Stomach (tissue), 9 donors: ENCODE data around the gene AGAP1. TPM values are rescaled to one million over a fixed set of nuclear protein-coding genes. Genes with fewer than 3 reads are reported as not detected.

ENCODE experiments used
- DNase-seq, 2 donors: peaks; one replicate each; pipeline versions ENCODE4 v3.0.0 to v3.0.0-alpha.2; 2013 to 2019
- H3K27ac ChIP-seq, 5 donors: fragments of 200-600 bp in 4 of 5; sonication (generic) in 4 of 5; one replicate each; pipeline ENCODE4 v1.5.1; 2013 to 2019; ENCODE audit warnings: mild to moderate bottlenecking in 1 of 5, moderate library complexity in 1 of 5
- H3K27me3 ChIP-seq, 3 donors: fragments of 200-600 bp; sonication (generic); one replicate each; pipeline ENCODE4 v1.5.1; 2017 to 2019; ENCODE audit warnings: mixed run types in 1 of 3
- H3K36me3 ChIP-seq, 4 donors: fragments of 200-600 bp; sonication (generic); 1 replicate in 3 of 4; 2 replicates in 1 of 4; pipeline ENCODE4 v1.5.1; 2016 to 2019
- H3K4me1 ChIP-seq, 4 donors: fragments of 200-600 bp; sonication (generic); one replicate each; pipeline ENCODE4 v1.5.1; 2016 to 2019
- H3K4me3 ChIP-seq, 4 donors: fragments of 200-600 bp; sonication (generic) in 3 of 4; one replicate each; pipeline ENCODE4 v1.5.1; 2016 to 2019; ENCODE audit warnings: mild to moderate bottlenecking in 1 of 4
- H3K9me3 ChIP-seq, 4 donors: fragments of 200-600 bp; sonication (generic); one replicate each; pipeline ENCODE4 v1.5.1; 2016 to 2019
- EP300 ChIP-seq: sonication (generic); formaldehyde crosslinking; IDR thresholded peaks from one replicate; pipeline ENCODE4 v1.6.1; 2017; ENCODE audit warnings: antibody characterized with exemption
- POLR2A ChIP-seq, 4 donors: fragments of 450-650 bp; IDR thresholded peaks; one replicate each; pipeline ENCODE4 v1.6.1; 2016; ENCODE audit warnings: antibody characterized with exemption in 4 of 4, control low read depth in 2 of 4, mild to moderate bottlenecking in 1 of 4, moderate library complexity in 1 of 4
- POLR2AphosphoS5 ChIP-seq, 3 donors: sonication (generic); formaldehyde crosslinking; IDR thresholded peaks; one replicate each; pipeline ENCODE4 v1.6.1; 2016; ENCODE audit warnings: antibody characterized with exemption in 3 of 3
- WGBS, 5 donors: extraction: QIAGEN DNeasy Blood & Tissue Kit in 3 of 5; methylation state at CpG; one replicate each; pipeline versions ENCODE4 v1.1.5 to v1.1.7; 2013 to 2018; 5-methylcytosine and 5-hydroxymethylcytosine counted together
- intact Hi-C: fragments of 100-400 bp; cut with DNase I; formaldehyde crosslinking; loops from one replicate; pipeline ENCODE4 v1.15.1; 2023; ENCODE audit warnings: low total_unique reads
- polyA plus RNA-seq, 3 donors: library from polyadenylated mRNA; stranded (reverse); fragments of 200-250 nt; gene quantifications; one replicate each; pipeline ENCODE4 v1.2.3, GENCODE V29; 2013
- total RNA-seq, 5 donors: library from RNA; depleted of rRNA; stranded (reverse); fragments of >200 nt; gene quantifications; one replicate each; pipeline versions ENCODE4 v1.1.0 to v1.2.3, GENCODE V29; 2014 to 2016
- TF ChIP-seq, protein P1 (sequence below), 7 experiments: fragments of 450-650 bp in 4 of 7; fragments of 200-600 bp in 3 of 7; sonication (generic) in 3 of 7; IDR thresholded peaks; one replicate each; pipeline ENCODE4 v1.5.1; 2016 to 2019; ENCODE audit warnings: antibody characterized with exemption in 7 of 7, control low read depth in 2 of 7, mild to moderate bottlenecking in 1 of 7
- donor health status: healthy with polysubstance abuse.
- donor health status: Bipolar disorder and iron deficiency.
- donor health status: healthy.

Gene AGAP1
- total and polyA plus RNA-seq, 8 donors, result 4.2 to 139 (median 35.0) TPM

DNA sequence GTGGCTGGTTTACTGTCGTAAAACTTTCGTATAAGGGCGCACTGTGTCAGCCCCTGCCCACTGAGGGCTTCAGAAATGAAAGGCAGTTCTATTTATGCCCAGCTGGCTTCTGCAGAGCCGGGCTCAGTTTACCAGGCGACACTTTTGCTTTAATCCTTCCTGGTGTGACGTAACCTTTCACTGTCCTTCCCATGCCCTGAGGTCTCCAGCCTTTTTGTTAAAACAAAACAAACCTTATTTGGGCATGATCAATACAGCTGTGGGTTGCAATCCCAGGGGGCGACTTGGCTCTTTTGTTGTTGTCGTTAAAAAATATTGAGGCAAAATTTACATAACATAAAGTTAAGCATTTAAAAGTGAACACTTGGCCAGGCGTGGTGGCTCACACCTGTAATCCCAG is 85.3 kb downstream of the AGAP1 start:
- Histone ChIP-seq H3K4me1 (peaks cover 0 to 25% (median 5%) of the 10 kb centered on the region in 4 donors), H3K9me3 (no peaks in the 10 kb centered on the region), H3K27ac (no peak overlapping the region), H3K27me3 (no peaks in the 10 kb centered on the region), H3K4me3 (no peak overlapping the region), H3K36me3 (no peaks in the 10 kb centered on the region)
- no peak for DNase-seq
- intact Hi-C loops, result no loop called here
- TF ChIP-seq, protein P1, sequence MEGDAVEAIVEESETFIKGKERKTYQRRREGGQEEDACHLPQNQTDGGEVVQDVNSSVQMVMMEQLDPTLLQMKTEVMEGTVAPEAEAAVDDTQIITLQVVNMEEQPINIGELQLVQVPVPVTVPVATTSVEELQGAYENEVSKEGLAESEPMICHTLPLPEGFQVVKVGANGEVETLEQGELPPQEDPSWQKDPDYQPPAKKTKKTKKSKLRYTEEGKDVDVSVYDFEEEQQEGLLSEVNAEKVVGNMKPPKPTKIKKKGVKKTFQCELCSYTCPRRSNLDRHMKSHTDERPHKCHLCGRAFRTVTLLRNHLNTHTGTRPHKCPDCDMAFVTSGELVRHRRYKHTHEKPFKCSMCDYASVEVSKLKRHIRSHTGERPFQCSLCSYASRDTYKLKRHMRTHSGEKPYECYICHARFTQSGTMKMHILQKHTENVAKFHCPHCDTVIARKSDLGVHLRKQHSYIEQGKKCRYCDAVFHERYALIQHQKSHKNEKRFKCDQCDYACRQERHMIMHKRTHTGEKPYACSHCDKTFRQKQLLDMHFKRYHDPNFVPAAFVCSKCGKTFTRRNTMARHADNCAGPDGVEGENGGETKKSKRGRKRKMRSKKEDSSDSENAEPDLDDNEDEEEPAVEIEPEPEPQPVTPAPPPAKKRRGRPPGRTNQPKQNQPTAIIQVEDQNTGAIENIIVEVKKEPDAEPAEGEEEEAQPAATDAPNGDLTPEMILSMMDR (IDR thresholded peaks at IDR 0.05), result no peak
- TF ChIP-seq POLR2AphosphoS5 (IDR thresholded peaks at IDR 0.05) (no peak), POLR2A (IDR thresholded peaks at IDR 0.05) (no peak), EP300 (no peak)
- 93 to 97% (median 94%) methylated on average over 9 of the region's 9 CpGs for WGBS, 5 donors

DNA sequence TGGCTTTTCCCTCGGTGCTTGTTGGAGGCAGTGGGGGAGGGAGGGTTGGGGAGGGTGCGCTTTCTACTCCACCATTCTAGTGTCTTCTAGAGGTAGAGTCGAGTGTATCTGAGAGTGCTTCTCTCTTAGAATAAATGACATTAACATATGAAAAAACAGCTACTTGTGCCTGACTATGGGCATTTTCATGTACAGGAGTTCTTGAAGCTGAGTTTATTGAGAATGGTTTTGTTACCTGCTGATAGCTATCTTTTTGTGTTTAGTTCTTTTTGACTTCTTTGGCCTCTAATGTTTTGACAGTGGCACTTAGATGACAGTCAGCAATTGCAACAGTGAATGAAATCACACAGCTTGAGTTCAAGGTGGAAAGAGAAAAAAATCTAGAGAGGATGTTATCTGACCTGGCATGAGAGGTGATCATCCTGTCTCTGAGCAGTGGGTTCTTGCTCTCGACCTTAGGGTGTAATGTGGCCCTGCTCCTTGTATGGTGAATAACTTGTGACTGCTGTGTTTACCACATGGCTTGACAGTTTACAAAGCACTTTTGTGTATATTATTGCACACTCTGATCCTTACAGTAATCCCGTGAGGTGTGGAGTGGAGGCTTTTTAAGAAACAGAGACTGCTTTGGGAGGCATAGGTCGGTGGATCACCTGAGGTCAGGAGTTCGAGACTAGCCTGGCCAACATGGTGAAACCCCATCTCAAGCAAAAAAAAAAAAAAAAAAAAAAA is 86.7 kb downstream of the AGAP1 start:
- no peak for DNase-seq

DNA sequence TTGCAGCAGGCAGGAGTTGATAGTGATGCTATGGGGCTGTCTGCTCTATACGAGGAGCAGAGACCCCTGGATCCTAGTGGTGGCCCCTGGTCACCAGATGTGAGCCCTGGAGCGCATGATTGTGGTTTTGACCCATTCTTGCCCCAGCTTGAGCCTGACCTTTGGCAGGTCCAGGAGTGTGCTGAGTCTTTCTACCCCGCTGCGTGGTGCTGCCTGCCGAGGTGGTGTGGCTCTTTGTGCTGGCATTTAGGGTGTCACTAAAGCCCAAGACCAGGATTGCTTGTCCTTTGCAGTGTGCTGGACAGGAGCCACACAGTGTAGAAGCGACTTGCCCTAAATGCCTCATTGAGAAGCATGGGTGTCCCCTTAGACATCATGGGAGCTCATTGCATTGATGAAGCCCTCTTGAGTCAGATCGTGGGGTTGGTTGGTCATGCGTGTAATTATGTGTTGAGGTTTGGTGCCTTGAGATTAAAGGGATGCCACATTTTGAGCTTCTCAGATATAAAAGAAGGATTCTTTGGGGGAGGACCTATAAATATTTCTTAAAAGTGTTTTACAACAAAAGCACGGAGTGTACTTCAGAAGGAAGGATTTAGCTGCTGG is 88.3 kb downstream of the AGAP1 start:
- Histone ChIP-seq H3K27me3 (no peaks in the 10 kb centered on the region), H3K27ac (no peak overlapping the region), H3K4me1 (peaks cover 0 to 12% (median 3%) of the 10 kb centered on the region in 4 donors), H3K4me3 (no peak overlapping the region), H3K9me3 (no peaks in the 10 kb centered on the region), H3K36me3 (no peaks in the 10 kb centered on the region)
- no peak for DNase-seq
- 83 to 92% (median 91%) methylated on average over 5 to 9 of the region's 9 CpGs for WGBS, 5 donors
- no peak for TF ChIP-seq EP300
- no peak for TF ChIP-seq POLR2AphosphoS5 (IDR thresholded peaks at IDR 0.05)
- TF ChIP-seq, protein P1 (IDR thresholded peaks at IDR 0.05), result no peak
- TF ChIP-seq POLR2A (IDR thresholded peaks at IDR 0.05), result no peak
- intact Hi-C loops, result no loop called here

More for the DNA sequence above, 86.7 kb downstream of the AGAP1 start:
- Histone ChIP-seq H3K27me3 (no peaks in the 10 kb centered on the region), H3K36me3 (no peaks in the 10 kb centered on the region), H3K4me1 (peaks cover 0 to 22% (median 3%) of the 10 kb centered on the region in 4 donors), H3K9me3 (no peaks in the 10 kb centered on the region), H3K4me3 (no peak overlapping the region), H3K27ac (no peak overlapping the region)
- 71 to 90% (median 85%) methylated on average over 7 of the region's 7 CpGs for WGBS, 5 donors
- intact Hi-C loops, result no loop called here
- no peak for TF ChIP-seq POLR2AphosphoS5 (IDR thresholded peaks at IDR 0.05)

DNA sequence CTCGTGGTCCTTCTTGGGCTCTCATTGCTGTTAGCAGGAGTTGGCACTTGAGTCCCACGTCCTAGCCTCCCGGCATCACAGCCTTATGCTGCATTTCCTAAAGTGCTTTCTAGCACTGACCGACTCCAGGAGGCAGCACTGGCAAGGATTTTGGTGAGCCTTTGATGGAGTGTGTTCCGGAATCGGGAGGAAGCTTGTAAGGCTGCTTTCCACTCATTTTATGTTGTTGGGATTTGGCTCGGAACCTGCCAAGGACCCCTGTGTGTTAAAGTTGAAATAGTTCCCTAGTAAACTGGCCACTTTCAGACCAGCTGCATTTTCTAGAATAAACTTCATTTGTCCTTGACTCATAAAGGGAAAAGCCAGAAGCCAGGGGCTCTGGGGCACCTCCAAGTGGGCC is 88.9 kb downstream of the AGAP1 start:
- no peak for DNase-seq
- H3K4me1 ChIP-seq, result peaks cover 0 to 8% (median 3%) of the 10 kb centered on the region in 4 donors
- H3K4me3 ChIP-seq, result no peak overlapping the region
- intact Hi-C loops, result no loop called here
- H3K9me3 ChIP-seq, result no peaks in the 10 kb centered on the region
- H3K27ac ChIP-seq, result no peak overlapping the region
- no peaks in the 10 kb centered on the region for H3K27me3 ChIP-seq
- TF ChIP-seq POLR2AphosphoS5 (IDR thresholded peaks at IDR 0.05) (no peak), EP300 (no peak), POLR2A (IDR thresholded peaks at IDR 0.05) (no peak)
- TF ChIP-seq, protein P1 (IDR thresholded peaks at IDR 0.05), result no peak
- H3K36me3 ChIP-seq, result no peaks in the 10 kb centered on the region
- WGBS, 5 donors, result 82 to 90% (median 84%) methylated on average over 7 of the region's 7 CpGs

DNA sequence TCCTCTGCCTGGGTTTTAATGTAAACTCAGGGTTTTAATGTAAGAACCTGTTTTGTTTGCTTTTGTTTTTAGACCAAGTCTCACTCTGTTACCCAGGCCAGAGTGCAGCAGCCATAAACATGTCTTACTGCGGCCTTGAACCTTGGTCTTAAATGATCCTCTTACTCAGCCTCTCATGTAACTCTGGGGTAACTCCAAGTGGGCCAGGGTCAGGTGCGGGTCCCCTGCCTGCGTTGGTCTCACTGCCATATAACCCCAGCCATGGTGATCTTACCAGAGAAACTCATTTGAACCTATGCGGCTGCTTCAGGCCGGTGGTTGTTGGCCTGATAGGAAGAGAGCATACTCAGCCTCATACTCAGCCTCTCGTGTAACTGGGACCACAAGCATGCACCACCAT is 89.3 kb downstream of the AGAP1 start:
- Histone ChIP-seq H3K4me1 (peaks cover 0 to 5% (median under 1%) of the 10 kb centered on the region in 4 donors), H3K4me3 (no peak overlapping the region), H3K27ac (no peak overlapping the region), H3K27me3 (no peaks in the 10 kb centered on the region), H3K9me3 (no peaks in the 10 kb centered on the region), H3K36me3 (no peaks in the 10 kb centered on the region)
- DNase-seq, result no peak
- intact Hi-C loops, result no loop called here
- TF ChIP-seq POLR2AphosphoS5 (IDR thresholded peaks at IDR 0.05) (no peak), POLR2A (IDR thresholded peaks at IDR 0.05) (no peak), EP300 (no peak)
- TF ChIP-seq, protein P1 (IDR thresholded peaks at IDR 0.05), result no peak
- WGBS, 5 donors, result 84 to 96% (median 95%) methylated on average over 6 of the region's 6 CpGs
